Endometrial microvascular endothelial cells (primary cell): ENCODE results near the gene NCCRP1. TPM values are rescaled to one million over a fixed set of nuclear protein-coding genes. Genes with fewer than 3 reads are reported as not detected.

Experiments used
- in situ Hi-C: cut with HindIII; loops from 2 replicates; pipeline ENCODE4 v1.10.0; 2017; ENCODE audit warnings: low sequenced_read_pairs, low pct_unique_long_range_greater_than_20kb; ENCODE audit errors: inconsistent ontology term
- total RNA-seq: library from RNA; depleted of rRNA; stranded (reverse); fragments of >200 nt; gene quantifications from one replicate; pipeline ENCODE4 v1.2.3, GENCODE V29; 2015; ENCODE audit errors: inconsistent ontology term

NCCRP1 gene
- total RNA-seq, 1 donor from 2014 or later: not detected

GRCh38 chr19:39162441-39163043, 34.2 kb upstream of the NCCRP1 start:
- in situ Hi-C loops: no loop called here

GRCh38 chr19:39163621-39164020, 33.1 kb upstream of the NCCRP1 start:
- in situ Hi-C loops: no loop called here

- in situ Hi-C loops: no loop called here
Observed at GRCh38 chr19:39164289-39164688, 32.5 kb upstream of the NCCRP1 start.

GRCh38 chr19:39165857-39166256, 30.9 kb upstream of the NCCRP1 start:
- in situ Hi-C loops: no loop called here

- in situ Hi-C loops: no loop called here
Observed at GRCh38 chr19:39166571-39167391, 30.0 kb upstream of the NCCRP1 start.

- in situ Hi-C loops: no loop called here
Observed at GRCh38 chr19:39167461-39168257, 29.1 kb upstream of the NCCRP1 start.

- in situ Hi-C loops: no loop called here
Observed at GRCh38 chr19:39168258-39169142, 28.3 kb upstream of the NCCRP1 start.

- in situ Hi-C loops: no loop called here
Observed at GRCh38 chr19:39169143-39169810, 27.5 kb upstream of the NCCRP1 start.

- in situ Hi-C loops: no loop called here
Observed at GRCh38 chr19:39170386-39171231, 26.2 kb upstream of the NCCRP1 start.

- in situ Hi-C loops: no loop called here
Observed at GRCh38 chr19:39171479-39172465, 25.0 kb upstream of the NCCRP1 start.

- in situ Hi-C loops: no loop called here
Observed at GRCh38 chr19:39172700-39173501, 23.9 kb upstream of the NCCRP1 start.

GRCh38 chr19:39173502-39173991, 23.2 kb upstream of the NCCRP1 start:
- in situ Hi-C loops: no loop called here

- in situ Hi-C loops: no loop called here
Observed at GRCh38 chr19:39174142-39174541, 22.6 kb upstream of the NCCRP1 start.

GRCh38 chr19:39174558-39175544, 21.9 kb upstream of the NCCRP1 start:
- in situ Hi-C loops: no loop called here
